GM12878 (cell line): ENCODE measurements around the gene IP6K3. TPM values are rescaled to one million over a fixed set of nuclear protein-coding genes. Genes with fewer than 3 reads are reported as not detected.

Experiments used
- ATAC-seq: fragments of 200-7000 bp; cut with Tn5 transposase; 3 replicates; pipeline ENCODE4 v1.9.1; 2020; ENCODE audit warnings: mild to moderate bottlenecking, moderate library complexity
- BruUV-seq: library from RNA; stranded (reverse); fragments of 400-500 nt; replicated peaks from 2 replicates; lab custom pipeline; 2021; lab: Mats Ljungman, UMichigan
- CTCF ChIA-PET: fragments of 300-600 bp; sonication (Branson Sonifier 250); formaldehyde crosslinking; extraction: SDS; loops from one replicate; lab custom pipeline; 2021; ENCODE audit warnings: inconsistent platforms; lab: Yijun Ruan, JAX
- POLR2A ChIA-PET: fragments of 350-600 bp; formaldehyde crosslinking; extraction: SDS; loops from one replicate; lab custom pipeline; 2021; ENCODE audit warnings: inconsistent platforms; lab: Charles Lee
- RAD21 ChIA-PET: fragments of 300-600 bp; sonication (Branson Sonifier 250); formaldehyde crosslinking; loops from one replicate; lab custom pipeline; 2023; ENCODE audit warnings: antibody characterized with exemption; ENCODE audit not compliant: unreplicated experiment; lab: Charles Lee
- SMC1A ChIA-PET: fragments of 300-600 bp; sonication (Branson Sonifier 250); formaldehyde crosslinking; loops from one replicate; lab custom pipeline; 2023; ENCODE audit not compliant: unreplicated experiment, uncharacterized antibody; lab: Charles Lee
- DNase-seq: peaks from one replicate; pipeline ENCODE4 v3.0.0-alpha.2; 2011; ENCODE audit warnings: low read depth, low spot score
- FAIRE-seq: peaks from 3 replicates; lab custom pipeline; 2011; peaks lifted over from hg19 to GRCh38; lab: Jason Lieb, UNC
- H2AFZ ChIP-seq: 2 replicates; pipeline ENCODE4 v1.6.0; 2011; ENCODE audit warnings: low read depth, low read length, control low read depth; ENCODE audit not compliant: control insufficient read depth
- H3K27ac ChIP-seq: 2 replicates; pipeline ENCODE4 v1.5.1; 2011; ENCODE audit warnings: control low read depth; ENCODE audit not compliant: control insufficient read depth, insufficient read depth
- H3K27me3 ChIP-seq, 2 experiments: replicated peaks in 1 of 2; 2 replicates each; pipeline versions ENCODE4 v1.6.0 to v1.6.1; 2011; ENCODE audit warnings: low read length in 1 of 2; ENCODE audit not compliant: control insufficient read depth in 2 of 2, insufficient read depth in 2 of 2
- H3K36me3 ChIP-seq, 2 experiments: 2 replicates each; pipeline ENCODE4 v1.5.1; 2011; ENCODE audit warnings: low read length in 1 of 2; ENCODE audit not compliant: control insufficient read depth in 2 of 2, insufficient read depth in 2 of 2
- H3K4me1 ChIP-seq: 2 replicates; pipeline ENCODE4 v1.6.1; 2011; ENCODE audit warnings: mild to moderate bottlenecking, low read length, moderate library complexity, mixed read lengths; ENCODE audit not compliant: control insufficient read depth, insufficient read depth
- H3K4me2 ChIP-seq: 2 replicates; pipeline ENCODE4 v1.6.0; 2011; ENCODE audit warnings: control low read depth; ENCODE audit not compliant: control insufficient read depth, insufficient read depth
- H3K4me3 ChIP-seq: fragments of 200-600 bp; sonication (generic); 2 replicates; pipeline ENCODE4 v1.5.1; 2016
- H3K79me2 ChIP-seq: 2 replicates; pipeline ENCODE4 v1.6.0; 2011; ENCODE audit warnings: low read length; ENCODE audit not compliant: control insufficient read depth, insufficient read depth
- H3K9ac ChIP-seq: 2 replicates; pipeline ENCODE4 v1.8.0; 2011; ENCODE audit warnings: low read length, control low read depth, mixed read lengths; ENCODE audit not compliant: control insufficient read depth, insufficient read depth
- H3K9me3 ChIP-seq: replicated peaks from 3 replicates; pipeline ENCODE4 v1.5.1; 2011; ENCODE audit warnings: mild to moderate bottlenecking, low read length; ENCODE audit not compliant: control insufficient read depth, insufficient read depth
- H4K20me1 ChIP-seq: 2 replicates; pipeline ENCODE4 v1.6.0; 2011; ENCODE audit not compliant: control insufficient read depth, insufficient read depth
- CHD4 ChIP-seq: fragments of 200-600 bp; sonication (generic); IDR thresholded peaks from 2 replicates; pipeline ENCODE4 v1.6.1; 2016; ENCODE audit warnings: mild to moderate bottlenecking
- CTCF ChIP-seq, 3 experiments: IDR thresholded peaks in 2 of 3; conservative IDR thresholded peaks in 1 of 3; 2 replicates each; pipeline ENCODE4 v1.5.1; 2011; ENCODE audit warnings: low read depth in 3 of 3, low read length in 3 of 3, mild to moderate bottlenecking in 3 of 3, control low read depth in 2 of 3, moderate library complexity in 2 of 3, inconsistent platforms in 1 of 3, mixed read lengths in 1 of 3; ENCODE audit not compliant: control insufficient read depth in 2 of 3, insufficient read depth in 1 of 3; ENCODE audit errors: extremely low read depth in 1 of 3
- JUND ChIP-seq: IDR thresholded peaks from 2 replicates; pipeline ENCODE4 v1.6.1; 2012; ENCODE audit warnings: low read depth, mild to moderate bottlenecking, low read length, improper control_type of control experiment, moderate library complexity
- MEF2A ChIP-seq: IDR thresholded peaks from 2 replicates; pipeline ENCODE4 v1.6.1; 2011; ENCODE audit warnings: low read depth, mild to moderate bottlenecking, low read length, moderate library complexity; ENCODE audit not compliant: insufficient read depth
- POLR2A ChIP-seq: IDR thresholded peaks from 2 replicates; pipeline ENCODE4 v1.6.1; 2011; ENCODE audit warnings: low read depth, mild to moderate bottlenecking, low read length
- RAD21 ChIP-seq: IDR thresholded peaks from 2 replicates; pipeline ENCODE4 v1.6.1; 2011; ENCODE audit warnings: mild to moderate bottlenecking, low read depth, low read length, moderate library complexity; ENCODE audit not compliant: insufficient read depth
- ZNF592 ChIP-seq: fragments of 450-650 bp; IDR thresholded peaks from 2 replicates; pipeline ENCODE4 v1.6.1; 2017; ENCODE audit warnings: mild to moderate bottlenecking, moderate library complexity
- WGBS: methylation state at CpG from one replicate; pipeline ENCODE4 v1.1.6; 2016; ENCODE audit warnings: low lambda C conversion rate; ENCODE audit not compliant: insufficient replicate concordance, insufficient coverage; ENCODE audit errors: missing lambda C conversion rate; 5-methylcytosine and 5-hydroxymethylcytosine counted together
- in situ Hi-C: fragments of 300-500 bp; cut with MboI; formaldehyde crosslinking; loops from 9 replicates; pipeline ENCODE4 v1.14.3; 2018; ENCODE audit warnings: mixed read lengths
- intact Hi-C: fragments of 100-400 bp; cut with micrococcal nuclease; formaldehyde crosslinking; loops from one replicate; pipeline ENCODE4 v1.14.2; 2022; ENCODE audit not compliant: unreplicated experiment
- polyA plus RNA-seq, 11 experiments: library from polyadenylated mRNA; depleted of rRNA in 4 of 11; unstranded in 6 of 11; stranded (reverse) in 5 of 11; fragments of >200 nt; fragmentation: Nextera tagmentation in 4 of 11; fragmentation: Illumina TruSeq in 1 of 11; extraction: Ambion mirVana in 4 of 11; extraction: Trizol in 1 of 11; gene quantifications; 1 replicate in 1 of 11; 2 replicates in 10 of 11; pipeline versions ENCODE4 v1.2.1 to v1.2.3, GENCODE V29; 2011 to 2016; ENCODE audit warnings: inconsistent platforms in 2 of 11, missing spikeins in 2 of 11, low read depth in 1 of 11
- total RNA-seq, 4 experiments: library from RNA; depleted of rRNA in 3 of 4; stranded (reverse); fragments of >200 nt in 3 of 4; fragmentation: Illumina TruSeq in 1 of 4; extraction: Trizol in 1 of 4; gene quantifications; 2 replicates each; pipeline versions ENCODE4 v1.2.1 to v1.2.3, GENCODE V29; 2013 to 2021

IP6K3 gene
- total and polyA plus RNA-seq, 10 of the 15 experiments (the other 5 are each of a cell fraction or from before 2014, with no cell fraction given) = 0.02 to 0.15 (median 0.09) TPM; not detected in 7

- WGBS = 87% methylated on average over 11 of the region's 11 CpGs
- RAD21 ChIA-PET = no interaction called here
- no peaks in the 10 kb centered on the region for H3K27me3 ChIP-seq
- H3K79me2 ChIP-seq = no peaks in the 10 kb centered on the region
- 0 out of 2 replicates have a peak, but pooled peaks have one; percentile 28 for TF ChIP-seq POLR2A
- TF ChIP-seq JUND = no peak
- H3K36me3 ChIP-seq = peaks cover 0 to 7% of the 10 kb centered on the region in 2 experiments; a peak in 1 of 4 replicates
- CTCF ChIA-PET = interaction anchor here (0.9 to 1.3 kb wide), 3 partner anchors 84 to 119 kb away, joined by 3 to 4 read pairs (median 4); partner anchors contain the start of gene ITPR3
- DNase-seq = no peak
- POLR2A ChIA-PET = interaction anchor here (0.9 to 1.0 kb wide), 2 partner anchors 71 to 83 kb away, joined by 3 to 5 read pairs; partner anchors contain the start of gene ITPR3
- intact Hi-C loops (no loop called here), in situ Hi-C loops (loop anchor here (5.0 kb wide), 1 partner anchor 117 kb away; no protein-coding TSS in a partner anchor)
- no peak overlapping the region for H3K4me2 ChIP-seq
- no peaks in the 10 kb centered on the region for H3K9me3 ChIP-seq
- H4K20me1 ChIP-seq = no peaks in the 10 kb centered on the region; the same call in 1 of the 2 replicates
- H3K4me3 ChIP-seq = no peak overlapping the region
- no peak overlapping the region for H2AFZ ChIP-seq
- no peak overlapping the region for H3K27ac ChIP-seq
- no peak for ATAC-seq
- no peak overlapping the region for H3K9ac ChIP-seq
- SMC1A ChIA-PET = no interaction called here
- peaks cover 12% of the 10 kb centered on the region for H3K4me1 ChIP-seq
- FAIRE-seq = no peak
- no TSS peak for BruUV-seq
Observed at GRCh38 chr6:33704215-33705066, 42.3 kb downstream of the IP6K3 start.

GRCh38 chr6:33702345-33702977, 44.2 kb downstream of the IP6K3 start:
- Histone ChIP-seq H3K79me2 (no peaks in the 10 kb centered on the region), H3K36me3 (peaks cover 5 to 14% of the 10 kb centered on the region in 2 experiments), H2AFZ (no peak overlapping the region), H3K4me1 (peaks cover 6% of the 10 kb centered on the region), H3K27me3 (no peaks in the 10 kb centered on the region), H3K9me3 (no peaks in the 10 kb centered on the region), H3K4me3 (no peak overlapping the region), H3K27ac (no peak overlapping the region)
- SMC1A ChIA-PET = interaction anchor here (0.7 to 3.8 kb wide), 2 partner anchors 9 to 81 kb away, joined by 4 to 27 read pairs; partner anchors contain the start of gene UQCC2
- ATAC-seq (peak; percentile 89), FAIRE-seq (no peak), DNase-seq (no peak)
- in situ Hi-C loops = loop anchor here (5.0 kb wide), 1 partner anchor 115 kb away; no protein-coding TSS in a partner anchor
- POLR2A ChIA-PET = no interaction called here
- no TSS peak for BruUV-seq
- TF ChIP-seq CHD4 (no peak), ZNF592 (no peak), RAD21 (0 out of 2 replicates have a peak, but pooled peaks have one; percentile 18), CTCF (IDR thresholded peaks at IDR 0.05 in 2 of 3, conservative IDR thresholded peaks at IDR 0.05 in 1 of 3; ENCODE audit: control insufficient read depth in 2 of 3, extremely low read depth in 1 of 3, insufficient read depth in 1 of 3, low read depth in 3 of 3, low read length in 3 of 3) (peak; percentile 38 to 66 (median 59)), MEF2A (no peak)
- TF ChIP-seq, all 136 proteins: peak for 2
- H3K4me2 ChIP-seq = no peak overlapping the region
- intact Hi-C loops = no loop called here
- ChIA-PET CTCF (interaction anchor here (0.6 to 4.3 kb wide), 8 partner anchors 9 to 1217 kb away, joined by 3 to 110 read pairs (median 4); partner anchors contain the start of genes BAK1 and UQCC2), RAD21 (interaction anchor here (1.4 kb wide), 1 partner anchor 113 kb away, joined by 3 read pairs; no protein-coding TSS in a partner anchor)
- no peaks in the 10 kb centered on the region; the same call in 1 of the 2 replicates for H4K20me1 ChIP-seq
- WGBS = 56% methylated on average over 1 of the region's 1 CpG
- H3K9ac ChIP-seq = no peak overlapping the region
